Measurements from ENCODE around the gene NDUFA8. TPM values are rescaled to one million over a fixed set of nuclear protein-coding genes. Genes with fewer than 3 reads are reported as not detected.

The NDUFA8 gene
- total and polyA plus RNA-seq, 9 of the 15 experiments (the other 6 are each of a cell fraction or from before 2014, with no cell fraction given): 105 to 212 (median 133) TPM

GRCh38 chr9:122126331-122127261, 33.0 kb downstream of the NDUFA8 start:
- in situ Hi-C loops (cut with MboI) (loop anchor here (10.0 kb wide), 1 partner anchor 688 kb away; no protein-coding TSS in a partner anchor), intact Hi-C loops (cut with micrococcal nuclease) (no loop called here)
- peaks cover 0 to 24% of the 10 kb centered on the region in 2 experiments; a peak in 3 of 5 replicates for H3K27me3 ChIP-seq (ENCODE audit: control insufficient read depth in 2 of 2, insufficient read depth in 2 of 2, low read length in 2 of 2)
- no peak overlapping the region for H2AFZ ChIP-seq (ENCODE audit: low read depth, low read length)
- no peak overlapping the region for H3K4me3 ChIP-seq
- ChIA-PET POLR2A (interaction anchor here (1.4 kb wide), 1 partner anchor 216 kb away, joined by 5 read pairs; no protein-coding TSS in a partner anchor), CTCF (ENCODE audit: low intra/inter-chr PET ratio) (interaction anchor here (2.7 to 3.8 kb wide), 2 partner anchors 223 to 327 kb away, joined by 11 to 88 read pairs; no protein-coding TSS in a partner anchor)
- peak; percentile 69 for TF ChIP-seq ZBTB33 (CRISPR knock-in tag; IDR thresholded peaks at IDR 0.05)
- TF ChIP-seq KLF10 (CRISPR knock-in tag; IDR thresholded peaks at IDR 0.05): no peak
- TF ChIP-seq TCF3 (CRISPR knock-in tag; IDR thresholded peaks at IDR 0.05): no peak
- TF ChIP-seq SPI1 (IDR thresholded peaks at IDR 0.05; ENCODE audit: borderline replicate concordance, low read depth, low read length): peak; percentile 24; the same call in 1 of the 2 replicates
- peak; percentile 80 for TF ChIP-seq PKNOX1 (IDR thresholded peaks at IDR 0.05)
- no peak for TF ChIP-seq SRSF3 (IDR thresholded peaks at IDR 0.05; ENCODE audit: insufficient read depth, low read length)
- WGBS (ENCODE audit: insufficient coverage, low coverage, missing lambda C conversion rate): 37% methylated on average over 37 of the region's 64 CpGs
- H3K4me1 ChIP-seq (replicated peaks in 1 of 2; ENCODE audit: control insufficient read depth in 2 of 2, insufficient read depth in 2 of 2, low read length in 2 of 2): peaks cover 0 to 32% of the 10 kb centered on the region in 2 experiments; a peak in 3 of 5 replicates
- no peak overlapping the region for H3K9ac ChIP-seq (ENCODE audit: insufficient read depth in 1 of 2, low read depth in 2 of 2, low read length in 2 of 2)
- no peak overlapping the region for H3K27ac ChIP-seq (ENCODE audit: extremely low read depth, low read depth, low read length)
- H3K9me3 ChIP-seq (replicated peaks; ENCODE audit: control insufficient read depth, insufficient read depth, low read depth, low read length): no peaks in the 10 kb centered on the region
- no peaks in the 10 kb centered on the region for H3K9me1 ChIP-seq (ENCODE audit: control insufficient read depth, insufficient read depth, low read length)
- H4K20me1 ChIP-seq (replicated peaks; ENCODE audit: control insufficient read depth, insufficient read depth, low read length): peaks cover 18% of the 10 kb centered on the region
- FAIRE-seq: no peak
- H3K36me3 ChIP-seq (ENCODE audit: control insufficient read depth, insufficient read depth, low read length): no peaks in the 10 kb centered on the region
- DNase-seq (ENCODE audit: extremely low read depth in 1 of 4, low spot score in 3 of 4): peak in 2 of 4 experiments; percentile 42 to 43
- H3K79me2 ChIP-seq (ENCODE audit: control insufficient read depth, insufficient read depth, low read length): no peaks in the 10 kb centered on the region
- H3K4me2 ChIP-seq (ENCODE audit: insufficient read depth, low read length): no peak overlapping the region; the same call in 1 of the 2 replicates
- no peak for ATAC-seq
- BruUV-seq (replicated peaks): no TSS peak

Measured in K562 (cell line).